Thyroid gland (tissue), 4 donors: ENCODE data around the gene MMAB.
A peak's percentile ranks its signal among the peaks of the same experiment; 100 is the strongest.

ENCODE experiments used
- POLR2A ChIP-seq, 2 donors: fragments of 450-650 bp; IDR thresholded peaks; one replicate each; pipeline ENCODE4 v1.6.1; 2017; ENCODE audit warnings: antibody characterized with exemption in 2 of 2, mild to moderate bottlenecking in 2 of 2, moderate library complexity in 1 of 2
- TF ChIP-seq, protein P1 (sequence below), 6 experiments: fragments of 200-600 bp in 3 of 6; fragments of 450-650 bp in 3 of 6; sonication (generic) in 3 of 6; IDR thresholded peaks; one replicate each; pipeline ENCODE4 v1.5.1; 2016 to 2019; ENCODE audit warnings: antibody characterized with exemption in 6 of 6, mild to moderate bottlenecking in 2 of 6, inconsistent platforms in 1 of 6, moderate library complexity in 1 of 6

DNA sequence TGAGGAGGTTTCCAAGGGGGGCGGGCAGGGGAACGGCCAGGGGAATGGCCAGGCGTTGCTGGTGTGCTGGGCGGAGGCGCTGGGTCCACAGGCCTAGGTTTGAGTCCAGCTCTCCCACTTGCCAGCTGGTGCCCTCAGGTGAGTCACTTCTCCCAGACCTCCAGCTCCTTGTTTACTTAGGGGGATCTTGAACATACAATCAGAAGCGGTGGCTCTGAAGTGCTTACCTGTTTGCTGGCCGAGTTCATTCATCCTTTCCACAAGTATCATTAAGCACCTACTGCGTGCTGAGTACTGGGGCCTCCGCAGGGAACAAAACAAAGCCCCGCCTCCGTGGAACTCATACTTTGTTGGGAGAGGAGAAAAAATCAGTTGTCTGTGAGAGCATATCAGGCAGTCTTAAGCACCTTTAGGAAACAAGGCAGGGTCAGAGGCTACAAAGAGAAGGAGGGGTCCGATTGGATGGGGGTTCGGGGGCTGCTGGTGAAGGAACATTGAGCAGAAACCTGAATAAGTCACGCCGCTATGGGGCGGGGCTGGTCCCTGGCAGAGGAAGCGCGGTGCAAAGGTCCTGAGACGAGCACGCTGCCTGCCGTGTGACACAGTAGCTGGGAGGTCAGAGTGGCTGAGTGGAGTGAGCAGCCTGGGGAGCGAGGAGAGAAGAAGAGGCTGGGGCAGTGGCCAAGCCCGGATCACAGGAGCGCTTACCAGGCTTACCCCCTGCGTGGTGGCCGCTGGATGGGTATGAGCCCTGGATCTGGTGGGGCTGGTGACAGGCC lies 15.3 kb upstream of the MMAB start:
- TF ChIP-seq, protein P1, sequence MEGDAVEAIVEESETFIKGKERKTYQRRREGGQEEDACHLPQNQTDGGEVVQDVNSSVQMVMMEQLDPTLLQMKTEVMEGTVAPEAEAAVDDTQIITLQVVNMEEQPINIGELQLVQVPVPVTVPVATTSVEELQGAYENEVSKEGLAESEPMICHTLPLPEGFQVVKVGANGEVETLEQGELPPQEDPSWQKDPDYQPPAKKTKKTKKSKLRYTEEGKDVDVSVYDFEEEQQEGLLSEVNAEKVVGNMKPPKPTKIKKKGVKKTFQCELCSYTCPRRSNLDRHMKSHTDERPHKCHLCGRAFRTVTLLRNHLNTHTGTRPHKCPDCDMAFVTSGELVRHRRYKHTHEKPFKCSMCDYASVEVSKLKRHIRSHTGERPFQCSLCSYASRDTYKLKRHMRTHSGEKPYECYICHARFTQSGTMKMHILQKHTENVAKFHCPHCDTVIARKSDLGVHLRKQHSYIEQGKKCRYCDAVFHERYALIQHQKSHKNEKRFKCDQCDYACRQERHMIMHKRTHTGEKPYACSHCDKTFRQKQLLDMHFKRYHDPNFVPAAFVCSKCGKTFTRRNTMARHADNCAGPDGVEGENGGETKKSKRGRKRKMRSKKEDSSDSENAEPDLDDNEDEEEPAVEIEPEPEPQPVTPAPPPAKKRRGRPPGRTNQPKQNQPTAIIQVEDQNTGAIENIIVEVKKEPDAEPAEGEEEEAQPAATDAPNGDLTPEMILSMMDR (IDR thresholded peaks at IDR 0.05), result no peak
- peak in 1 of 2 donors; percentile 2 for TF ChIP-seq POLR2A (IDR thresholded peaks at IDR 0.05)
